Measurements from ENCODE around the gene RBP3.
A peak's percentile ranks its signal among the peaks of the same experiment; 100 is the strongest.
"Not testable (repeated sequence)": the region's sequence is repeated elsewhere in the genome, so short reads cannot be mapped to it uniquely, and the experiment has no call there.

The RBP3 gene

DNA sequence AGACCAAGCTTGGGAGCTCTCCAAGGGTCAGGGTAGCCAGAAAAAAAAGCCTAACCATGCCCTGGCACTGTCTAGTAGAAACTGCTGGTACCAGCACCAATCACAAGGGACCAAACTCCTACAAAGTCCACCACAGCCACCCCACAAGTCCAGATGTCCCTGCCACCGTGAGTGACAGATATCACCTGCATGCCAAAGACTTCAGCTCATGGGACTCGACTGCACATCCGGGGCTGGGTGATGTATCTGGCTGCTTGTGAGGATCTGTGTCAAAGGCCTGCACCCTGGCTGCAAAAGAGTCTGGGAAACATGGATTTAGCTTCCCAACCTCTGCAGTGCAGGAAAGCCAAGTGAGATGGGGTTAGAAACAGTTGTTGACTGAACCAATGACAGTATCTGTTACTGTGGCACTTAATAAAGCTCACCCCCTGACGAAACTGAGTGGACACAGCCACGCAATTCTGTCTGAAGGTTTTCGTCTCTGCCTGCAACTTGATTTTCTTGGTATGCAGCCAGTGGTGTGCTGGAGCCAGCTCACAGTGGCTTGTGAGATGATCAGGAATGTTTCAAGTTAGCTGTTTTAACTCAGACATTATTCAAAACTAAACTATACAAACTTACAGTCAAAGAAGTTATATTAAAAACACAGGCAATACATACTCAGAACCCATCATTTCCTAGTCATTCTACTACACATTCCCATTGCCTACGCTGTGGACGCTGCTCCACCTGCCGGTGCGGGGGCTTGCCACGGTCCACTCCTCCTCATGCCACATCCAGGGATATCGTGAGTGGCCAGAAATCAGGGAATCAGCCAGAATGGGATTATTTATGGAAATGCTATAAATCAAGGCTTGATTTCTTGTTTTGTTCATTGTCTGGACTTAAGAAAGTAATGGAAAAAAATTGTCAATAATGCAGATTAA is 26.7 kb downstream of the RBP3 start:
- DNase-seq (ENCODE audit: low read depth), result peak; percentile 71

DNA sequence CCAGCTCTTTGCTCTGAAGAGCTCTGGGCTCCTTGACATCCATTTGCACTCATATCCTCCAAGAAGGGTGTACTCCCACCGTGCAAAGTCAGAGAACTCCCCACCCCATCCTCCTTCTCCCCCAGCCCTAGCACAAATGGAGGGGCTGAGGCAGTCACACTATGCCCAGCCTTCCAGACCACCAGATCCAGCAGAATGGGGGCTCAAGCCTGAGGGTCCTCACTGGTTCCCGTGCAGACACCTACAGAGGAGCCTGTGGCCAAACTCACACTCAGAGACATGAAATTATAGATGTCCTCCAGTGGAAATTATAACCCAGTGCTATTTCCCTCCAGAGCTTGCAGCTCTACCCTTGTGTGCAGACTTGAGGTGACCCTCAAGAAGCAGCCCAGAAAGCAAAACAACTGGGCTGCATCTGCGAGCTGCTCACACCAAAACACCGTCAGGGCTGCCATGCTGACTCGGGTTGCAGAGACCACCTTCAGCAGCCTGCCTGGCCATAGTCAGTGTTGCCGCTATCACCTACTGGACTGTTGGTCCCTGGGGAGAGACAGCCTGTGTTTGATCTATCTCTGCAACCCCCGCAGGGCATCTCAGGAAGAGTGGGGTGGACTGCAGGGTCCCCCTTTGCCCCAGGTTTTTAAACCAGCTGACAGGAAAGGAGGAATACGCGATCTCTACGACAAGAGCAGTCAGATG is 28.5 kb downstream of the RBP3 start:
- DNase-seq (ENCODE audit: low read depth), result no peak

DNA sequence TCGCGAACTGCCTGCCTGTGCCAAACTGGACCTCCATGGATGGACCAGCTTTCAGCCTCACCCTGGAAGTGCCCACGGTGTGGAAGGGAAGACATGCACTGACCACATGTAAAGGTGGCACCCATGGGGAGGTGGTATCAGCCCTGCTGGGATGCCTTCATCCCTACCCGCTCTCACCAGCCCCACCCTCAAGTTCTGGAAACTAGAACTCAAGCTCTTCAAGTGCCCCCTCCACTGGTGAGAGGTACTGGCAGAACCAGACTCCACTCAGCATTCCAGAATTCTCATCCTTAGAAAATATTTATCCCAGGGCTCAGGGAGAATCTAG is 30.0 kb downstream of the RBP3 start:
- DNase-seq (ENCODE audit: low read depth), result no peak

DNA sequence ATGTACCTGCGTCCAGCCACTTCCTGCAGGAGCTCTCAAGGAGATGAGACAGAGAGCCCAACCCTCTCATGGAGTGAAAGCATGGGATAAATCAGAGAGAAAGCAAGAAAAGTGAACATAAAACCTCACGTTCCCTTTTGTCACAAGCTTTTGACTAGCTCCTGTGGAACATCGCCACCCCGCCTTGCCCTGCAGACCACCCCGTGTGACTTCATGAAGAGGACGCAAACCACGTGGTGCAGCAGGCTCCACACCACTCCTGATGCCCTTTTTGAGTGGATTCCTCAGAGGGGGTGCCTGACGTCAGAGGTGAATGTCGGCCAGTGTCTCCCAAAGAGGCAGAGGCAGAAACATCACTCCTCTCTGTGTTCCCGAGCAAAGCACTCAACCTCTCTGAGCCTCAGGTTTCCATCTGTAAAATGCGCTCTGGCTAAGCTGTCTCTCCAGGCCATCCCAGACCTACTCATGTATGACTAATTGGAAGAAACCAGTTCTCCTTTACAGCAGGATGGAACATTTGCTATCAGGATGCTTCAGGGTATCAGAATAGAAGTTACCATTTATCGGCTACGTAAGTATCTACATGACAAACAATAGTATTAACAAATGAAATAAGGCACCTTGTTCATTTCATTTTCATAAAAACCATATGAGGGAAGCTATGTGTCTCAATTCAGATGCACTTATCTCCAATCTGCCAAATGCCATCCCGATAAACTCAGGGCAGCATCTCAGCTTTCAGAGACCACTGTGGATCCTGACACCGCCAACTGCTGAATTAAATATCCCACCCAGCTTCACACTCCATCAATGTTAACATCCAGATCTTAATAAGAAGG is 30.7 kb downstream of the RBP3 start:
- DNase-seq (ENCODE audit: low read depth), result no peak

DNA sequence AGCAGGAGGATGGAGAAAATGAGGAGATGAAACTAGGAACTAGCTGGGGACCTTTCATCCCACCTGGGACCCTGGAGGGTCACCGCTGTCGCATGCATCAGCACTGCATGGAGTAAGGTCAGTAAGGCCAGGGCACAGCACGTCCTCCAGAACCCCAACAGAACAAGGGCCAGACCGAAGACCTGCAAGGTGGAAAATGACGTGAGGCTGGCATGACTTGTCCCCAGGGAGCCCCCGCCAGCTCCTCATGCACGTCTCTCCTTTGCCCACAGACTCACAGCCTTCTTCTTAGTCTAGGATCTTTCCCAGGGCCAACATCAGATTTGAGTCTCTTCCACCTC is 31.3 kb downstream of the RBP3 start:
- DNase-seq (ENCODE audit: low read depth), result no peak

DNA sequence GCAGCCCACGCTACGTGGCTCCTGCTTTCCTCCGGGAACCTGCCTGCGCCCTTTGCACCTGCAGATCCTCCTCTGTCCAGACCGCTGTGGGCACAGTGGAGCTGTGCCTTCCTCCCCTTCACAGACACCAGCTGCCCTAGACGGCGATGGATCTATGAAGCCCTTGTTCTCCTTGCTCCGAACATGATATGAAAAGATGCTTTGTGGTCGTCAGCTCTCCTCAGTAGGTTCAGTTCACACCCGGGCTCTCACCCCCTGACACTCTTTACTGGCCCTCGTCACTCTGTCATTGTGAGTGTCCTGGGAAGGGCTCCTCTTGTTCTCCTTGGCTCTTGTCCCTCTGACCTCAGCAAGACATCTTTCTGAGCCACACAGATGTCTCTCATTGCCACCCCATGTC is 31.7 kb downstream of the RBP3 start:
- DNase-seq (ENCODE audit: low read depth), result no peak

DNA sequence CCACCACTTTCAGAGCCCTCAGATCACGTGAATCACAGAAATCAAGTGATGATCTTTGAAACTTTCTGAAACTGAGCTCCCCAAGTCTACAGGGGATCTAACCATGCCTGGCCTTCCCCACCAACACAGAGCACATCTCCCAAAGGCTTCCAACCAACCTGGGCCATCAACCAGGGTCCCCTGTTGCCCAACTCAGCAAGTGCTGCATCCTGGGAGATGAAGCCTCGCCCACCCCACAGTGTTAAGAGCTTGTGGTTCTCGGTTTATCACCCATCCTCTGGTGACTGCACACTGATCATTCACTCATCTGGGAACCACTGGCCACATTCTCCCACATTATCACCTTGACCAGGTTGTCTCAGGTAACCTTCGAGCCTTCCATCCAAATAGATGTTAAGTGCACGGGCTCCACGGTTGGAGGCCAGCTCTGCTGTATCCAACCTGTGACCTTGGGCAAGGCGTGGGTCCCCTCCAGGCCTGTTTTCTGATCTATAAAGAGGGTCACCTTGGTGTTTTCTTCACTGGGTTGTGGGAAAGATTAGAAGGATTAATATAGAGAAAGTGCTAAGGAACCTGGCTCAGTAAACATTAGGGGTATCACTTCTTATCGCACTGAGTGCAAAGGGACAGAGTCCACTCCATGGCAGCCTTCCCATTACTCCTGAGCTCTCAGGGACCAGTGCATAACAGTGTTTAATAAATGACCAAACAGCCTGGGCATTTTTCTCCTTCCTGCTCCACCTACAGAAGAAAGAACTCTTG is 32.4 kb downstream of the RBP3 start:
- no peak for DNase-seq (ENCODE audit: low read depth)

DNA sequence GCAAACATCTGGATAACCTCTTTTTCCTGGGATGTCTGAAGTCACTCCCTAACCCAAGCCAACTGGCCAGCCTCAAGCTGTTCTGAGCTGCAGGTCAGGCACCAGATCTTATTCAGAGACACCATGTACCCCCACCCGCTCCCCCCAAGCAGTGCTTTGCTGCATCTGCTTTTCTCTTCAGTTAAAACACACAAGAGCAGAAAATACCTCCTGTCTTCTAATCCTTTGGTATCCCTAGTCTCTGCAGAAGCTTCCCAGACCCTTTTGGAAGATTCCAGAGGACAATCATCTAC is 32.9 kb downstream of the RBP3 start:
- DNase-seq (ENCODE audit: low read depth), result no peak

DNA sequence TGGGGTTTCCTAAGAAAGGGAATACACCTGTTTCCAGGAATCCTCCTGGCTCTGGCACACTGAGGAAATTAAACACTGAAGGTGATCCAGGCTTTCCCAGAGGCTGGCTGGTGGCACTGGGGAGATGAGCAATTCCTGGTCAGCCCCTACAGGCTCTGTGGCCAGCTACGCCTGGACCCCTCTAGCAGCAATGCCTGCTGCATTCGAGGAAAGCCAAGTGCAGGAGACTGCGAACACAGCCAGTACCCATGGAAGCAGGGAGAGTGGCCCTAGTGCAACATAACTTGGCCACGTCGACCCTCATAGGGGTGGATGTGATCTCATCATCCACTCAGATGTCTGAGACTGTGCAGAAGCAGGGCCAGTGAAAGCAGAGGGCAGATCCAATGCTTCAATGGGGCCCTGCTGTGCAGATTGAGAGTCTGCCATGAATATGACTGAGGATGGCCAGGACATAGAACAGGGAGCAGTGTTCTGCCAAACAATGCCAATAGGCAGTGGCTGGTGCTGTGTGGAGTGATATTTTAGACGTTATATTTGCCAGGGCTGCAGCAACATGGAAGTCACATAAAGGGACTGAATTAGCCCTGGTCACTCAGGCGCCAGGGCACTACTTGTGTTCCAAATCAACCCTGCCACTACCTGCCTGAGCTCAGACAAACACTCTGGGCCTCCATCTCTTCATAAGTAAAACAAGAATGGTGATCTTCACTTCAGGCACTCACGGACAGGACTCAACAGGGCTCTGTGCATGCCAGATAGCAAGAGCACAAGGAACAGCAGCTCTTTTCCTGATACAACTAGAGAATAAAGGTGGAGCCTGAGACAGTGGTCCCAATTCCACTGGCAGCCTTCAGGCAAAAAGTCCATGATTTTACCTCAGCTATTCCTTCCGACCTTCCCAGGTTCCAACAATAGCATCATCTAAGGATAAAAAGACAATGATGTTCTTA is 33.5 kb downstream of the RBP3 start:
- DNase-seq (ENCODE audit: low read depth), result no peak

DNA sequence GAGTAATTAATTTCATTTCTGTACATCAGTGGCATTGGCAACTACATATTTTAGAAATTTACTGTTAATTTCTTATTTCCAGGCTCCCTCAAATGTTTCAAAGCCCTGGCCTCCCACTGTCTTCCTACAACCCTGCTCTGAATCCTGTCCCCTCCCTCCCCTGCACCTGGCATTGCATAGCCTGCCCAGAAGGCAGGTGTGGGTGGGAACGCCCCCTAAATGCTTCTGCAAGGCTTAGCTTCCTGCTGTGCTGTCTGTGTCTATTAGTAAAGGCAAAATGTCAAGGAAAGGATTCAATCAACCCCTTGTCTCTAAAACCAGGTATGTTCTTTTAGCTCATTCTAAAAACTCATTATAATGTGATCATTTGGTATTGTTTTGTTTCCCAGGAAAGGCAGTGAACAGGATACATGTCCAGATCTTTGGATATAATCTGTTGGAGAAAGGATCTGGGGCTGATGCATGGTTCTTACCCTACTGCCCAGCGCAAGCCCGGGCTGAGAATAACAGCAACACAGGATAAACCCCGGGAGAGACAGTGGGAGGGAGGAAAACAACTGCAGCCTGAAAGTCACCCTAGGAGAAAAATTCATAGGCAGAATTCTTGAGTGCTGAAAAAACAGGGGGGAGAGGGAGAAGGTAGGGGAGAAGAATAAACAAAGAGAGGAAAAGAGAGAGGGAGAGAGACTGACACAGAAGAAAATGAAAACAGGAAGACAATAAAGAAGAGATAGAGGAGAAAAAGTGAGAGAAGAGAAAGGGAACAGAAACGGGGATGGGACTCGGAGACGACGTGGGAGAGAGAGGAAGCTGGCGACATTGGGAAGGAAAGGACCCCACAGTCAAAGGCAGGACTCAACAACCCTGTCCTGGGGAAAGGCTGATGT is 35.3 kb downstream of the RBP3 start:
- no peak for DNase-seq (ENCODE audit: low read depth)

DNA sequence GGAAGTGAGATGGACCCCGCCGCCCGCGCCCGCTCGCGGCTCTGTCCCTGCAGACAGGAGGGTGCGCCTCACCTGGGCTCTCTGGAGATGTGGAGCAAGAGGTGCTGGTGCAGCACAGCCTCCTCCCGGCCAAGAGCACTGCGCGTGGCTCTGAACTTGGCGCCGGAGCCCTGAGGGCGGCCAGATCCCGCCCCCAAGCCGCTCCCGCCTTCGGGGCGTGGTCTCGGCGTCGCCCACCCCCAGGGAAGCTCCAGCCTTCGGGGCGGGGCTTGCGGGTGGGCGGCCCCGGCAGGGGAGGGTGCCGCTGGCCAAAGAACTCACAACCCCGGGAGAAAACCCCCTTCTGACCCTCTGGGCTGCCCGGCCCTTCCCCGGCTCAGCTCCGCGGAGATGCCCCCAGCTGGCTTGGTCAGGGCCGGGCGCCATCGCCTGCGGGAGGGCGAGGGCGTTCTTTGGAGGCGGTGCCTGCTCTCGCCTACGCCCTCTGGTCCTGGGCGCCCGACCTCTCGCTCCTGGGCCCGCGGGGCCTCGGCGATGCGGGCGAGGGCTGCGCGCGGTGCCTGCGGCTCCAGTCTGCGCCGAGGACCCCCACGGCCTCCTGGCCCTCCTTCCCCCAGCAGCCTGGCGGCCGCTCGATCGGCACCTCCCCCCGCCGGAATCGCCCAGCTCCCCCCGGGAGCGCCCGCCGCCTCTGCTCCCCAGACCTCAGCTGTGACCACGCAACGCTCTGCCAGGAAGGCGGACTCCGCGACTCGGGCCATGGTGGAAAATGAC is 36.2 kb downstream of the RBP3 start, which contains the start of gene ZNF488:
Gene ZNF488 (minus strand): TSS at position 146 of the 774 bp plus-strand sequence. CDS start 15,464 bp downstream, outside the sequence.
- DNase-seq (ENCODE audit: low read depth), result peak; percentile 74

DNA sequence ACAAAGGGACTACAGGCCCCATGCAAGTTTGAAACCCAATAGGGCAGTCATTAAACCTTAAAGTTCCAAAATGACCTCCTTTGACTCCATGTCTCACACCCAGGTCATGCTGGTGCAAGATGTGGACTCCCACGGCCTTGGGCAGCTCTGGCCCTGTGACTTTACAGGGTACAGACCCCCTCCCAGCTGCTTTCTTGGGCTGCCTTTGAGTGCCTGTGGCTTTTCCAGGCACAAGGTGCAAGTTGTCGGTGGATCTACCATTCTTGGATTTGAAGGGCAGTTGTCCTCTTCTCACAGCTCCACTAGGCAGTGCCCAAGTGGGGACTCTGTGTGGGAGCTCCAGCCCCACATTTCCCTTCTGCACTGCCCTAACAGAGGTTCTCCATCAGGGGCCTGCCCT is 37.9 kb downstream of the RBP3 start:
- not testable (repeated sequence) for DNase-seq (ENCODE audit: low read depth)

DNA sequence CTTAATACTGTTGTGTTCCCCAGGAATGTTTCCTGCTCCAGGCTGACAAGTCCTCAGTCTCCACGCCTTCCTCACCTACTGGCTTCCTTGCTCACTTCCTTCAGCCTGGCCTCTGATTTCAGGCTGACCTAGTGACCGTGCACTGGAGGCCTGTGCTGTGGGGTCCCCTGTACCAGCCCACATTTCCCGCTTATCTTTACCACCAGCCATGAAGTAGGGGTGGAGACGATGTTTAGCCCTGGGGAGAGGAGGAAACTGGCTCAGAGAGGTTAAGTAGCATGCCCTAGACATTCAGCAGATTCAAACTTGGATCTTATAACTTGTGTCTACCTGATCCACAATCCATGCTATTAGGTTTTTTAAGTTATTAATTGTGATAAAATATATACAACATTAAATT is 40.7 kb downstream of the RBP3 start:
- no peak for DNase-seq (ENCODE audit: low read depth)

DNA sequence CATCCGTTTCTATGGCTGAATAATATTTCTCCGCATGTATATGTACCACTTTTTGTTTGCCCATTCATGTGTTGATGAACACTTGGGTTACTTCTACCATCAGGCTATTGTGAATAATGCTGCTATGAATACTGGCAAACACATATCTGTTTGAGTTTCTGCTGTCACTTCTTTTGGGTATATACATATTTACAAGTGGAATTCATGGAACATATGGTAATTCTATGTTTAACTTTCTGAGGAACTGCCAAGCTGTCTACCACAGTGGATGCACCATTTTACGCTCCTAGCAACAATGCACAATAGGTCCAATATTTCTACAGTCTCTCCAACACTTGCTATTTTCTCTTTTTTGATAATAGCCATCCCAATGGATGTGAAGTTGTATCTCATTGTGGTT is 41.5 kb downstream of the RBP3 start:
- DNase-seq (ENCODE audit: low read depth), result no peak

DNA sequence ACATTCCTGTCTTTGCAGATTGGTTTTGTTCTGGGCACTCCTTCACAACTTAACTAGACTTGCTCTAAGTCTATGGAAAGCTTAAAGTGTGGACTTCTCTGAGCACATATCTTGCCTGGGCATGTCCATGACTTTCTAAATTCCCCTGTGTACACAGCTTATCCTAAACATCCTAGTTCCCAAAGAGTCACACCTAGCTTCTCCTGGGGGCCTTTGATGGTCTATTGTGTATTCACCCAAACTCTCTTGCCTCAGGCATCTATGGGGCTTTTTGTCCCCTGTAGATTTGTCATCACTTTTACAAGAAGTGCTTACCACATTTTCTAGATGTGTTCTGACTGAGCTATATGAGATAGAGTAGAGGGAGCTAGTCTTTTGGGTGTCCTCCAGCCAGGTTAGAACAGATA is 48.2 kb downstream of the RBP3 start:
- DNase-seq (ENCODE audit: low read depth), result no peak

DNA sequence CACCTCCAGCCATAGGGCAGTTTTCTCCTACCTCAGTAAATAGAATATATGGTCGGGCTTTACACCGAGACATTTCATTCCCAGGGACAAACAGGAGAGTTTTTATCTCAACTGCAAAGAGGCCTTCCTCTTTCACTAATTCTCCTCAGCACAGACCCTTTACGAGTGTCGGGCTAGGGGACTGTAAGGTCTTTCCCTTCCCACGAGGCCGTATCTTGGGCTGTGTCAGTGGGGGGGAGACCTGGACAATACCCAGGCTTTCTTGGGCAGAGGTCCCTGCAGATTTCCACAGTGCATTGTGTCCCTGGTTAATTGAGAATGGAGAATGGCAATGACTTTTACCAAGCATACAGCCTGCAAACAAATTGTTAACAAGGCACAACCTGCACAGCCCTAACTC is 49.1 kb downstream of the RBP3 start:
- no peak for DNase-seq (ENCODE audit: low read depth)

DNA sequence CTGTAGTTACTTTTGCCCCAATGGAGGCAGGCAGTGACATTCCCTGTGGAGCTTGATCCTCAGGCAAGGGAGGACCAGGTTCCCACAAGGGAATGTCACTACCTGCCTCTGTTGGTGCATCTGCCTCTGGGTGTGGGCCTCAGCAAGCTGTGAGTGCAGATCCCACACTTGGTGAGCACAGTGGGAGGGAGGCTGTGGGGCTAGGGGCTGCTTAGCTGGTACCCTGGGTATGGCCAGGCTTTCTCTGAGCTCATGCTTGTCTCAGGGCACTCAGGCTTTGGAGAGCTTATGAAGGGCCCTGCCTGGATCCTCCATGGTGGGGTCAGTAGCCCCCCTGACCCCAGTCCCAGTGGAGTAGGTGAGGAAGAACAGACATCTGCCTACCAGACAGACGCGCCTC is 52.1 kb downstream of the RBP3 start:
- no peak for DNase-seq (ENCODE audit: low read depth)

DNA sequence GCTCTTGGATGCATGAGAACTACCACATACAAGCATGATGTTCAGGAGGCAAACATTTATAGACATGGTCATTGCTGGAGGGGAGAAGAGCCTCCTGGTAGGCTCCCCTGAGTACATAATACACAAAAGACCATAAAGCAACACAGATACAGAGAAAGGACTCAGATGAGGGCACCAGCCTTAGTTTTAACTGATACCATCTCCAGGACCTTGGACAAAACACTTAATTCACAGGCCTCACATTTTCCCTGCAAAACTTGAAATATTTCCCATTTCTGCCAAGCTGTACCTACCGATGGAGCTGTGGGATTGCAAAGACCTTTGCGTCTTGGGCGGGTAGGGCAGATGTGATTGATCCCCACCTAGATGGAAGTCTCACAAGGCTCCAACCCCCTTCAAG is 52.6 kb downstream of the RBP3 start:
- DNase-seq (ENCODE audit: low read depth), result no peak

DNA sequence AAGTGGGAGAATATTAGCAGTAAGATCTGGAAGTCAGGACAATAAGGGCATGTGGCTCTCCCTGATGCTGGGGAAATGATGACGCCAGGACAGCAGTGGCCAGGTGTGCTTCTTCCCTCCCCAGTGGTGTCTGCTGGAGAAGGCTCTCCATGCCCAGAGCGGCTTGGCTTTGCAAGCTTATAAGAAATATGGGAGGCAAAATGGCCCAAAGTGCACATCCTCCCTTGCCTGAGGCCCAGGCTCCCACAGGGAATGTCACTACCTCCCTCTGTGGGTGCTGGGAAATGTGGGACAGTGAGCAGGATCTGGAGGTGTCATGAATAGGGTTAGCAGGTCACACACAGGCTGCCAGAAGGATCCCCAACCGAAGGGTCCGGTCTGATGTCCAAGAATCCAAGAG is 53.0 kb downstream of the RBP3 start:
- no peak for DNase-seq (ENCODE audit: low read depth)
